HepG2 (cell line): ENCODE results near the gene CEP250. TPM values are rescaled to one million over a fixed set of nuclear protein-coding genes. Genes with fewer than 3 reads are reported as not detected.

Experiments
- ATAC-seq: fragments of 200-7000 bp; cut with Tn5 transposase; 3 replicates; pipeline ENCODE4 v1.9.1; 2020; ENCODE audit warnings: mild to moderate bottlenecking, moderate library complexity
- BruUV-seq: library from RNA; stranded (reverse); fragments of 400-500 nt; replicated peaks from 2 replicates; lab custom pipeline; 2021; lab: Mats Ljungman, UMichigan
- CTCF ChIA-PET: fragments of 300-600 bp; formaldehyde crosslinking; extraction: SDS; loops from one replicate; lab custom pipeline; 2021; ENCODE audit warnings: low total read pairs, inconsistent platforms, low intra/inter-chr PET ratio; lab: Yijun Ruan, JAX
- POLR2A ChIA-PET: fragments of 350-600 bp; sonication (Branson Sonifier 250); formaldehyde crosslinking; loops from one replicate; lab custom pipeline; 2020; ENCODE audit warnings: antibody characterized with exemption, inconsistent platforms; lab: Yijun Ruan, JAX
- DNase-seq: peaks from one replicate; pipeline ENCODE4 v3.0.0-alpha.2; 2015; ENCODE audit warnings: low spot score
- FAIRE-seq: peaks from 3 replicates; lab custom pipeline; 2011; peaks lifted over from hg19 to GRCh38; lab: Jason Lieb, UNC
- H2AFZ ChIP-seq: one replicate; pipeline ENCODE4 v1.6.1; 2011; ENCODE audit warnings: low read length, inconsistent platforms
- H3K27ac ChIP-seq: fragments of 300-600 bp; 3 replicates; pipeline ENCODE4 v1.8.0; 2011; ENCODE audit warnings: mixed run types, mild to moderate bottlenecking, mixed read lengths, low read length, inconsistent platforms; ENCODE audit not compliant: insufficient read depth; ENCODE audit errors: extremely low read length
- H3K27me3 ChIP-seq, 2 experiments: fragments of 200-600 bp in 1 of 2; 2 replicates in 1 of 2; 3 replicates in 1 of 2; pipeline versions ENCODE4 v1.6.0 to v1.8.0; 2011; ENCODE audit warnings: low read length in 2 of 2, mild to moderate bottlenecking in 2 of 2, moderate library complexity in 2 of 2, inconsistent platforms in 1 of 2; ENCODE audit not compliant: insufficient read depth in 2 of 2, control insufficient read depth in 1 of 2
- H3K36me3 ChIP-seq, 2 experiments: fragments of 200-600 bp in 1 of 2; replicated peaks in 1 of 2; 2 replicates in 1 of 2; 3 replicates in 1 of 2; pipeline versions ENCODE4 v1.5.1 to v1.8.0; 2011; ENCODE audit warnings: low read length in 2 of 2, inconsistent platforms in 1 of 2; ENCODE audit not compliant: insufficient read depth in 2 of 2, control insufficient read depth in 1 of 2
- H3K4me1 ChIP-seq: 2 replicates; pipeline ENCODE4 v1.5.1; 2012; ENCODE audit warnings: low read length, inconsistent platforms; ENCODE audit not compliant: insufficient read depth
- H3K4me2 ChIP-seq: 2 replicates; pipeline ENCODE4 v1.6.0; 2011; ENCODE audit warnings: low read depth, low read length, inconsistent platforms
- H3K4me3 ChIP-seq, 3 experiments: fragments of 200-600 bp in 1 of 3; sonication (generic), shearing (Covaris generic) in 1 of 3; replicated peaks in 1 of 3; 2 replicates each; pipeline ENCODE4 v1.5.1; 2011 to 2016; ENCODE audit warnings: low read length in 3 of 3, inconsistent platforms in 2 of 3, low read depth in 2 of 3, mild to moderate bottlenecking in 2 of 3, control low read depth in 1 of 3, mixed read lengths in 1 of 3; ENCODE audit not compliant: insufficient read depth in 1 of 3
- H3K79me2 ChIP-seq: one replicate; pipeline ENCODE4 v1.6.1; 2011; ENCODE audit warnings: low read length, inconsistent platforms; ENCODE audit not compliant: insufficient read depth
- H3K9ac ChIP-seq: 2 replicates; pipeline ENCODE4 v1.6.0; 2011; ENCODE audit warnings: mild to moderate bottlenecking, low read depth, low read length, inconsistent platforms; ENCODE audit not compliant: insufficient read depth
- H3K9me3 ChIP-seq: 2 replicates; pipeline ENCODE4 v1.5.1; 2012; ENCODE audit warnings: mild to moderate bottlenecking, low read length
- H4K20me1 ChIP-seq: 2 replicates; pipeline ENCODE4 v1.6.0; 2011; ENCODE audit warnings: inconsistent platforms, mild to moderate bottlenecking, low read length, moderate library complexity; ENCODE audit not compliant: insufficient read depth
- ATF7-NPFF ChIP-seq: sonication (generic); formaldehyde crosslinking; IDR thresholded peaks from 2 replicates; pipeline ENCODE4 v1.8.1; 2023; ENCODE audit warnings: mild to moderate bottlenecking, low read depth, missing genetic modification reagents, moderate library complexity
- FOXO1 ChIP-seq: sonication (generic); formaldehyde crosslinking; IDR thresholded peaks from 2 replicates; pipeline ENCODE4 v1.4.0; 2020; ENCODE audit warnings: missing genetic modification reagents
- HBP1 ChIP-seq: IDR thresholded peaks from 2 replicates; pipeline ENCODE4 v1.6.1; 2016; ENCODE audit warnings: low read depth, control low read depth
- HNF4G ChIP-seq, 2 experiments: sonication (generic) in 1 of 2; formaldehyde crosslinking in 1 of 2; IDR thresholded peaks; 2 replicates each; pipeline versions ENCODE4 v1.4.0 to v1.6.1; 2011 to 2020; ENCODE audit warnings: borderline replicate concordance in 2 of 2, low read depth in 2 of 2, mild to moderate bottlenecking in 2 of 2, low read length in 1 of 2, missing genetic modification reagents in 1 of 2, moderate library complexity in 1 of 2
- KDM5B ChIP-seq: sonication (generic); formaldehyde crosslinking; IDR thresholded peaks from 2 replicates; pipeline ENCODE4 v1.4.0; 2020; ENCODE audit warnings: missing genetic modification reagents, mild to moderate bottlenecking, borderline replicate concordance
- SP4 ChIP-seq: sonication (generic); formaldehyde crosslinking; IDR thresholded peaks from 2 replicates; pipeline ENCODE4 v1.8.1; 2023; ENCODE audit warnings: mild to moderate bottlenecking, missing genetic modification reagents
- TRIM24 ChIP-seq: sonication (generic); formaldehyde crosslinking; IDR thresholded peaks from 2 replicates; pipeline ENCODE4 v1.8.0; 2022; ENCODE audit warnings: mild to moderate bottlenecking, missing genetic modification reagents
- ZNF468 ChIP-seq: sonication (generic); formaldehyde crosslinking; IDR thresholded peaks from 2 replicates; pipeline ENCODE4 v1.8.0; 2022; ENCODE audit warnings: mild to moderate bottlenecking, moderate library complexity, missing genetic modification reagents
- ZNF644 ChIP-seq: IDR thresholded peaks from 2 replicates; pipeline ENCODE4 v1.6.1; 2016; ENCODE audit warnings: low read depth
- ZNF792 ChIP-seq: IDR thresholded peaks from 2 replicates; pipeline ENCODE4 v1.6.1; 2016
- ZNF83 ChIP-seq: sonication (generic); formaldehyde crosslinking; IDR thresholded peaks from 2 replicates; pipeline ENCODE4 v1.4.0; 2020; ENCODE audit warnings: missing genetic modification reagents, mild to moderate bottlenecking, borderline replicate concordance
- WGBS: methylation state at CpG from one replicate; pipeline ENCODE4 v1.1.6; 2017; ENCODE audit warnings: low lambda C conversion rate; 5-methylcytosine and 5-hydroxymethylcytosine counted together
- in situ Hi-C: cut with HindIII; loops from 2 replicates; pipeline ENCODE4 v1.10.0; 2017; ENCODE audit warnings: low pct_unique_long_range_greater_than_20kb; ENCODE audit not compliant: extremely low pct_ligation_motif_present
- intact Hi-C: fragments of 100-400 bp; cut with micrococcal nuclease; formaldehyde crosslinking; loops from one replicate; pipeline ENCODE4 v1.10.0; 2022; ENCODE audit not compliant: unreplicated experiment
- polyA plus RNA-seq, 8 experiments: library from polyadenylated mRNA; depleted of rRNA in 3 of 8; stranded (reverse) in 7 of 8; unstranded in 1 of 8; fragments of >200 nt; fragmentation: Illumina TruSeq in 4 of 8; extraction: Trizol in 4 of 8; gene quantifications; 2 replicates each; pipeline versions ENCODE4 v1.2.1 to v1.2.3, GENCODE V29; 2011 to 2016; ENCODE audit warnings: low read depth in 4 of 8, missing spikeins in 1 of 8, mixed read lengths in 1 of 8; ENCODE audit not compliant: insufficient read depth in 1 of 8
- total RNA-seq, 5 experiments: library from RNA; depleted of rRNA; stranded (reverse); fragments of >200 nt; fragmentation: Illumina TruSeq; extraction: Trizol; gene quantifications; 2 replicates each; pipeline ENCODE4 v1.2.3, GENCODE V29; 2016; ENCODE audit warnings: low read depth in 1 of 5
- TF ChIP-seq, protein P1 (sequence below): sonication (generic); formaldehyde crosslinking; IDR thresholded peaks from 2 replicates; pipeline ENCODE4; 2020; ENCODE audit warnings: missing genetic modification reagents, mild to moderate bottlenecking, borderline replicate concordance
- TF ChIP-seq, protein P2 (sequence below): IDR thresholded peaks from 2 replicates; pipeline ENCODE4 v1.6.1; 2016; ENCODE audit warnings: mild to moderate bottlenecking, missing biosample characterization, missing genetic modification reagents
- TF ChIP-seq, protein P3 (sequence below), 2 experiments: sonication (generic) in 1 of 2; formaldehyde crosslinking in 1 of 2; IDR thresholded peaks; 2 replicates each; pipeline versions ENCODE4 v1.5.1 to v1.6.1; 2011 to 2020; ENCODE audit warnings: borderline replicate concordance in 1 of 2, low read depth in 1 of 2, low read length in 1 of 2, mild to moderate bottlenecking in 1 of 2, missing genetic modification reagents in 1 of 2, moderate library complexity in 1 of 2

Gene CEP250
- total and polyA plus RNA-seq, 2 of the 13 experiments (the other 11 are each of a cell fraction or from before 2014, with no cell fraction given): 28.8 to 55.3 TPM

DNA sequence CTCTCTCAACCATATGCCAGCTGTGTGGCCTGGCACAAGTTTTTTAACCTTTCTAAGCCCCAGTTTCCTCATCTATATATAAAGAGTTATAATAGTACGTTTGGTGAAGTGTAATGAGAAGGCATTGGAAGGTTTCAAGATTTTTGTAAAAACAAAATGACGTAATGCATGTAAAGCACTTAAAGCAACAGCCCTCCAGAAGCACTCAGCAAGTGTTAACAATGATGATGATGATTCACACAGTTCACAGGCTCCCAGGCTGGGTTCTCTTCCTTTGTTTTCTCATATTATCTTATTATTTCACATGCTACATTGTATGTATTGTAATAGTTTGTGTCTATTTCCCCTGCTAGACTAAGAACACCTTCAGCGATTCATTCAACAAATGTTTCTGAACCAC lies 6.2 kb downstream of the CEP250 start:
- no peak overlapping the region for H3K4me2 ChIP-seq
- no peak overlapping the region for H3K4me3 ChIP-seq
- no peaks in the 10 kb centered on the region for H3K9me3 ChIP-seq
- intact Hi-C loops: loop anchor here (2.0 to 10.0 kb wide), 5 partner anchors 17 to 421 kb away; partner anchors contain the start of genes NFS1 and ROMO1
- H3K9ac ChIP-seq: no peak overlapping the region
- H3K4me1 ChIP-seq: peaks cover 41% of the 10 kb centered on the region
- H3K27me3 ChIP-seq: no peaks in the 10 kb centered on the region
- WGBS: 96% methylated on average over 3 of the region's 3 CpGs
- peaks cover 4% of the 10 kb centered on the region; the same call in 1 of the 2 replicates for H4K20me1 ChIP-seq
- H2AFZ ChIP-seq: no peak overlapping the region
- CTCF ChIA-PET: no interaction called here
- H3K79me2 ChIP-seq: peaks cover 27% of the 10 kb centered on the region
- BruUV-seq: no TSS peak
- no peak overlapping the region for H3K27ac ChIP-seq
- no peak for FAIRE-seq
- ATAC-seq: no peak
- DNase-seq: no peak
- in situ Hi-C loops: loop anchor here (5.0 kb wide), 1 partner anchor 141 kb away; no protein-coding TSS in a partner anchor
- H3K36me3 ChIP-seq: peaks cover 29 to 61% of the 10 kb centered on the region in 2 experiments
- POLR2A ChIA-PET: interaction anchor here (1.1 kb wide), 1 partner anchor 13 kb away, joined by 3 read pairs; no protein-coding TSS in a partner anchor
- no peak for TF ChIP-seq HBP1
- TF ChIP-seq TRIM24 (CRISPR knock-in tag): no peak
- TF ChIP-seq, protein P1, sequence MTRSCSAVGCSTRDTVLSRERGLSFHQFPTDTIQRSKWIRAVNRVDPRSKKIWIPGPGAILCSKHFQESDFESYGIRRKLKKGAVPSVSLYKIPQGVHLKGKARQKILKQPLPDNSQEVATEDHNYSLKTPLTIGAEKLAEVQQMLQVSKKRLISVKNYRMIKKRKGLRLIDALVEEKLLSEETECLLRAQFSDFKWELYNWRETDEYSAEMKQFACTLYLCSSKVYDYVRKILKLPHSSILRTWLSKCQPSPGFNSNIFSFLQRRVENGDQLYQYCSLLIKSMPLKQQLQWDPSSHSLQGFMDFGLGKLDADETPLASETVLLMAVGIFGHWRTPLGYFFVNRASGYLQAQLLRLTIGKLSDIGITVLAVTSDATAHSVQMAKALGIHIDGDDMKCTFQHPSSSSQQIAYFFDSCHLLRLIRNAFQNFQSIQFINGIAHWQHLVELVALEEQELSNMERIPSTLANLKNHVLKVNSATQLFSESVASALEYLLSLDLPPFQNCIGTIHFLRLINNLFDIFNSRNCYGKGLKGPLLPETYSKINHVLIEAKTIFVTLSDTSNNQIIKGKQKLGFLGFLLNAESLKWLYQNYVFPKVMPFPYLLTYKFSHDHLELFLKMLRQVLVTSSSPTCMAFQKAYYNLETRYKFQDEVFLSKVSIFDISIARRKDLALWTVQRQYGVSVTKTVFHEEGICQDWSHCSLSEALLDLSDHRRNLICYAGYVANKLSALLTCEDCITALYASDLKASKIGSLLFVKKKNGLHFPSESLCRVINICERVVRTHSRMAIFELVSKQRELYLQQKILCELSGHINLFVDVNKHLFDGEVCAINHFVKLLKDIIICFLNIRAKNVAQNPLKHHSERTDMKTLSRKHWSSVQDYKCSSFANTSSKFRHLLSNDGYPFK: no peak
- TF ChIP-seq ZNF792 (CRISPR knock-in tag): no peak
- TF ChIP-seq ATF7-NPFF (CRISPR knock-in tag): no peak
- no peak for TF ChIP-seq FOXO1 (CRISPR knock-in tag)
- TF ChIP-seq SP4 (CRISPR knock-in tag): no peak
- no peak for TF ChIP-seq ZNF83
- TF ChIP-seq, protein P2, sequence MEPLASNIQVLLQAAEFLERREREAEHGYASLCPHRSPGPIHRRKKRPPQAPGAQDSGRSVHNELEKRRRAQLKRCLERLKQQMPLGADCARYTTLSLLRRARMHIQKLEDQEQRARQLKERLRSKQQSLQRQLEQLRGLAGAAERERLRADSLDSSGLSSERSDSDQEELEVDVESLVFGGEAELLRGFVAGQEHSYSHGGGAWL: no peak
- TF ChIP-seq, protein P3, sequence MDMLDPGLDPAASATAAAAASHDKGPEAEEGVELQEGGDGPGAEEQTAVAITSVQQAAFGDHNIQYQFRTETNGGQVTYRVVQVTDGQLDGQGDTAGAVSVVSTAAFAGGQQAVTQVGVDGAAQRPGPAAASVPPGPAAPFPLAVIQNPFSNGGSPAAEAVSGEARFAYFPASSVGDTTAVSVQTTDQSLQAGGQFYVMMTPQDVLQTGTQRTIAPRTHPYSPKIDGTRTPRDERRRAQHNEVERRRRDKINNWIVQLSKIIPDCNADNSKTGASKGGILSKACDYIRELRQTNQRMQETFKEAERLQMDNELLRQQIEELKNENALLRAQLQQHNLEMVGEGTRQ (IDR thresholded peaks at IDR 0.05; ENCODE audit: low read depth, low read length): no peak
- TF ChIP-seq, protein P3 (CRISPR knock-in tag; IDR thresholded peaks at IDR 0.05; ENCODE audit: borderline replicate concordance): no peak
- no peak for TF ChIP-seq ZNF644 (CRISPR knock-in tag)
- TF ChIP-seq HNF4G (IDR thresholded peaks at IDR 0.05; ENCODE audit: borderline replicate concordance, low read depth, low read length): no peak
- no peak for TF ChIP-seq HNF4G (CRISPR knock-in tag; IDR thresholded peaks at IDR 0.05; ENCODE audit: borderline replicate concordance, low read depth)
- TF ChIP-seq ZNF468 (CRISPR knock-in tag): no peak
- no peak for TF ChIP-seq KDM5B (CRISPR knock-in tag)
